ENCODE results near the gene ZC3HAV1.
"Not testable (repeated sequence)": the region's sequence is repeated elsewhere in the genome, so short reads cannot be mapped to it uniquely, and the experiment has no call there.

The ZC3HAV1 gene

GRCh38 chr7:139109983-139110411 lies 477 bp upstream of the ZC3HAV1 start:
- H3K79me2 ChIP-seq (ENCODE audit: low read length) = peaks cover 65% of the 10 kb centered on the region
- peaks cover 13% of the 10 kb centered on the region; the same call in 1 of the 2 replicates for H4K20me1 ChIP-seq (ENCODE audit: insufficient read depth, low read length)
- peaks cover 16% of the 10 kb centered on the region for H3K4me1 ChIP-seq (ENCODE audit: low read length)
- peak overlapping the region; percentile 92 for H3K27ac ChIP-seq (ENCODE audit: low read length)
- H3K4me3 ChIP-seq (ENCODE audit: low read length) = peak overlapping the region; percentile 99
- TF ChIP-seq CTCF (IDR thresholded peaks at IDR 0.05; ENCODE audit: low read depth, low read length) (no peak), EZH2phosphoT487 (IDR thresholded peaks at IDR 0.05; ENCODE audit: low read depth) (no peak)
- peaks cover 18% of the 10 kb centered on the region for H3K36me3 ChIP-seq (replicated peaks; ENCODE audit: low read depth, low read length)
- peak overlapping the region; percentile 98 for H3K9ac ChIP-seq (ENCODE audit: low read length)
- no peaks in the 10 kb centered on the region for H3K9me3 ChIP-seq (ENCODE audit: insufficient read depth, low read length)
- 0 out of 2 replicates have a peak overlapping the region, but pooled peaks have one; percentile 5 for H2AFZ ChIP-seq (ENCODE audit: low read depth, low read length)
- H3K4me2 ChIP-seq (ENCODE audit: low read length) = peak overlapping the region; percentile 83
- H3K27me3 ChIP-seq (ENCODE audit: low read depth, low read length) = no peaks in the 10 kb centered on the region

- Histone ChIP-seq H3K9me3 (ENCODE audit: insufficient read depth, low read length) (no peaks in the 10 kb centered on the region), H4K20me1 (ENCODE audit: insufficient read depth, low read length) (peaks cover 23% of the 10 kb centered on the region), H3K27me3 (ENCODE audit: low read depth, low read length) (no peaks in the 10 kb centered on the region), H2AFZ (ENCODE audit: low read depth, low read length) (no peak overlapping the region; the same call in 1 of the 2 replicates), H3K36me3 (replicated peaks; ENCODE audit: low read depth, low read length) (peaks cover 24% of the 10 kb centered on the region), H3K4me2 (ENCODE audit: low read length) (peak overlapping the region; percentile 83), H3K4me3 (ENCODE audit: low read length) (peak overlapping the region; percentile 99), H3K9ac (ENCODE audit: low read length) (peak overlapping the region; percentile 98), H3K4me1 (ENCODE audit: low read length) (peaks cover 29% of the 10 kb centered on the region), H3K27ac (ENCODE audit: low read length) (peak overlapping the region; percentile 92), H3K79me2 (ENCODE audit: low read length) (peaks cover 80% of the 10 kb centered on the region)
- TF ChIP-seq EZH2phosphoT487 (IDR thresholded peaks at IDR 0.05; ENCODE audit: low read depth) (no peak), CTCF (IDR thresholded peaks at IDR 0.05; ENCODE audit: low read depth, low read length) (no peak)
Measured at GRCh38 chr7:139108266-139109187, 993 bp downstream of the ZC3HAV1 start.

- Histone ChIP-seq H3K9ac (ENCODE audit: low read length) (peak overlapping the region; percentile 98), H3K36me3 (replicated peaks; ENCODE audit: low read depth, low read length) (peaks cover 34% of the 10 kb centered on the region), H3K27me3 (ENCODE audit: low read depth, low read length) (no peaks in the 10 kb centered on the region), H3K9me3 (ENCODE audit: insufficient read depth, low read length) (no peaks in the 10 kb centered on the region), H3K4me3 (ENCODE audit: low read length) (peak overlapping the region; percentile 99), H3K79me2 (ENCODE audit: low read length) (peaks cover 95% of the 10 kb centered on the region), H4K20me1 (ENCODE audit: insufficient read depth, low read length) (peaks cover 34% of the 10 kb centered on the region), H3K4me2 (ENCODE audit: low read length) (peak overlapping the region; percentile 83), H3K27ac (ENCODE audit: low read length) (peak overlapping the region; percentile 92), H3K4me1 (ENCODE audit: low read length) (peaks cover 32% of the 10 kb centered on the region), H2AFZ (ENCODE audit: low read depth, low read length) (no peak overlapping the region)
- TF ChIP-seq CTCF (IDR thresholded peaks at IDR 0.05; ENCODE audit: low read depth, low read length) (no peak), EZH2phosphoT487 (IDR thresholded peaks at IDR 0.05; ENCODE audit: low read depth) (no peak)
Measured at GRCh38 chr7:139106959-139107358, 2.6 kb downstream of the ZC3HAV1 start.

- peak overlapping the region; percentile 92 for H3K27ac ChIP-seq (ENCODE audit: low read length)
- not testable (repeated sequence) for H2AFZ ChIP-seq (ENCODE audit: low read depth, low read length); H3K27me3 ChIP-seq (ENCODE audit: low read depth, low read length); H3K9me3 ChIP-seq (ENCODE audit: insufficient read depth, low read length)
- peak overlapping the region; percentile 99 for H3K4me3 ChIP-seq (ENCODE audit: low read length)
- peaks cover 32% of the 10 kb centered on the region for H3K4me1 ChIP-seq (ENCODE audit: low read length)
- peaks cover 99% of the 10 kb centered on the region for H3K79me2 ChIP-seq (ENCODE audit: low read length)
- peaks cover 36% of the 10 kb centered on the region for H3K36me3 ChIP-seq (replicated peaks; ENCODE audit: low read depth, low read length)
- peak overlapping the region; percentile 98 for H3K9ac ChIP-seq (ENCODE audit: low read length)
- H4K20me1 ChIP-seq (ENCODE audit: insufficient read depth, low read length) = peaks cover 36% of the 10 kb centered on the region
- peak overlapping the region; percentile 83 for H3K4me2 ChIP-seq (ENCODE audit: low read length)
Measured at GRCh38 chr7:139106227-139106626, 3.3 kb downstream of the ZC3HAV1 start.

Data from OCI-LY3 (cell line).